OCI-LY3 (cell line): Measurements from ENCODE around the gene N4BP2L2.

Experiments used
- EZH2phosphoT487 ChIP-seq: fragments of 200-600 bp; shearing (Covaris generic); IDR thresholded peaks from 2 replicates; pipeline ENCODE4 v1.6.1; 2018; ENCODE audit warnings: antibody characterized with exemption, mixed run types, low read depth
- TF ChIP-seq, protein P1 (sequence below): fragments of 200-600, 300-600 bp; sonication (generic); IDR thresholded peaks from 2 replicates; pipeline ENCODE4 v1.5.1; 2014; ENCODE audit warnings: antibody characterized with exemption, low read length, low read depth

DNA sequence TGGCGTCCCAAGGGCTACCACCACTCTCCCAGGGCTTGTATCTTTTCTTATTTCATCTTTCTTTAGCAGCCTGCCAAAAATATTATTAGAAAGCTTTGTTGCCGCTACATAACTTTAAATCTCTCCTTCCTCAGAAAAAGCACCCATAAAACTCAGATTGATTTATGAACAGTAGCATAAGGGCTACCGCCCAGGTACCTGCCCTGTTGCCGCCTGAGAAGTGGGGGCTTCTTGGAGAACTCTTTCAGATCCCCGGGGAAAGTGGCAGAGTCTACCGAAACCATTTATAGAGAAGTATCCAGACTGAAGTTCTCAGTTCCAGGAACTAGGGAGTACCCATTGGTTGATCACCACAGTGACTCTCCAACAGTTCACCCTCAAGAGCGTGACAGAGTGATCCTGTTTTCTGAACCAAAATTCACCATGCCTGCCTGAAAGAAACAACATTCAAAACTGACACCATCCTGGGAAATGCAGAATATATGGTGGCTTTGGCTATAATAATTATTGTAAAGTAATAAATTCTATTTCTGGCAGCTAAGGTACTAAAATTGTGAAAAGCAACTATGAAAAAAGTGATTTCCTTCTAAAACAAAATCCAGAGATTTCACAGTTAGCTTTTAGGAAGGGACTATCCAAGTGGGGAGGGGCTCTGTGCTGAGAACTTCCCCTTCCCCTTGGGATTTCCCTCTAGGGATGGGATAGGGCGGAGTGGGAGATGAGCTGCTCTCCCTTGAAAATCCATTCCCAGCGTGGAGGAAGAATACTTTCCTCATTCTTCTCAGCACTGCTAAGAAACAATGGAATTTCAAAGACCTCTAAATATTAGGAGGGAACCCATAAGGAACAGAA is 109.8 kb downstream of the N4BP2L2 start:
- TF ChIP-seq, protein P1, sequence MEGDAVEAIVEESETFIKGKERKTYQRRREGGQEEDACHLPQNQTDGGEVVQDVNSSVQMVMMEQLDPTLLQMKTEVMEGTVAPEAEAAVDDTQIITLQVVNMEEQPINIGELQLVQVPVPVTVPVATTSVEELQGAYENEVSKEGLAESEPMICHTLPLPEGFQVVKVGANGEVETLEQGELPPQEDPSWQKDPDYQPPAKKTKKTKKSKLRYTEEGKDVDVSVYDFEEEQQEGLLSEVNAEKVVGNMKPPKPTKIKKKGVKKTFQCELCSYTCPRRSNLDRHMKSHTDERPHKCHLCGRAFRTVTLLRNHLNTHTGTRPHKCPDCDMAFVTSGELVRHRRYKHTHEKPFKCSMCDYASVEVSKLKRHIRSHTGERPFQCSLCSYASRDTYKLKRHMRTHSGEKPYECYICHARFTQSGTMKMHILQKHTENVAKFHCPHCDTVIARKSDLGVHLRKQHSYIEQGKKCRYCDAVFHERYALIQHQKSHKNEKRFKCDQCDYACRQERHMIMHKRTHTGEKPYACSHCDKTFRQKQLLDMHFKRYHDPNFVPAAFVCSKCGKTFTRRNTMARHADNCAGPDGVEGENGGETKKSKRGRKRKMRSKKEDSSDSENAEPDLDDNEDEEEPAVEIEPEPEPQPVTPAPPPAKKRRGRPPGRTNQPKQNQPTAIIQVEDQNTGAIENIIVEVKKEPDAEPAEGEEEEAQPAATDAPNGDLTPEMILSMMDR: no peak
- no peak for TF ChIP-seq EZH2phosphoT487
